Lower leg skin (tissue), 4 donors: ENCODE measurements around the gene WDR91. TPM values are rescaled to one million over a fixed set of nuclear protein-coding genes. Genes with fewer than 3 reads are reported as not detected.

Experiments
- DNase-seq, 2 donors: peaks; one replicate each; pipeline ENCODE4 v3.0.0-alpha.2; 2019; ENCODE audit warnings: low spot score in 2 of 2
- H3K4me3 ChIP-seq: fragments of 200-600 bp; sonication (generic); 2 replicates; pipeline ENCODE4 v1.5.1; 2017; ENCODE audit warnings: mild to moderate bottlenecking, low read depth; ENCODE audit not compliant: poor library complexity, severe bottlenecking
- POLR2A ChIP-seq, 2 donors: fragments of 450-650 bp; IDR thresholded peaks; one replicate each; pipeline ENCODE4 v1.6.1; 2016 to 2017; ENCODE audit warnings: antibody characterized with exemption in 2 of 2, mild to moderate bottlenecking in 1 of 2, moderate library complexity in 1 of 2
- WGBS, 2 donors: methylation state at CpG; one replicate each; pipeline ENCODE4 v1.1.5; 2018; 5-methylcytosine and 5-hydroxymethylcytosine counted together
- intact Hi-C: fragments of 100-400 bp; cut with DNase I; formaldehyde crosslinking; loops from one replicate; pipeline ENCODE4 v1.15.0; 2023; ENCODE audit warnings: low total_unique reads
- total RNA-seq, 4 donors: library from RNA; depleted of rRNA; stranded (reverse); fragments of >200 nt; gene quantifications; one replicate each; pipeline ENCODE4 v1.1.0, GENCODE V29; 2016
- TF ChIP-seq, protein P1 (sequence below), 3 donors: fragments of 450-650 bp; IDR thresholded peaks; one replicate each; pipeline ENCODE4 v1.5.1; 2016; ENCODE audit warnings: antibody characterized with exemption in 3 of 3, mild to moderate bottlenecking in 3 of 3, moderate library complexity in 2 of 3

The WDR91 gene
- total RNA-seq, 4 donors from 2014 or later = 16.7 to 25.0 (median 20.8) TPM

DNA sequence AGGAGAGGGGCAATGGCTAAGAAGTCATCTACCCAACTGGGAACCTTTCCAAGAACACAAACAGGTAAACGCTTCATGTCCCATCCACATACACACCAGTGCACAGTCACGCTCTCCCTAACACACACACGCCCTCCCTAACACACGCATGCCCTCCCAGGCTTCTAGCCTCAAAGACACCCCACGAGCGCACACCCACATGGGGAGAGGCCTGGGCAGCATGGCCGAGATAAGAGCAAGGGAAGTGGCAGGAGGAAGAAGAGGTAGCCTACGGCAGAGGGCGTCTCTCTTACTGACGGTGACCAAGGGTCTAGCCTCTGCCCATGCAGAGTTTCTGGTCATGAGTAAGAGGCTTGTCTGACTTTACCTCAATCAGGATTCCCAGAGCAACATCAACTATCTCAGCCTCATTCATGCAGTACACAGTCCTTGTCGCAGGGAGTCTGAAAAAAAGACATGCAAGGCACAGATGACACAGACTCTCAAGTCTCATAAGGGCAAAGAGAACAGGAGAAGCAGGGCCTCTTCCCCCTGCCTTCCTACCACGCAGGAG is 43.9 kb downstream of the WDR91 start:
- TF ChIP-seq POLR2A (IDR thresholded peaks at IDR 0.05) = no peak
- TF ChIP-seq, protein P1, sequence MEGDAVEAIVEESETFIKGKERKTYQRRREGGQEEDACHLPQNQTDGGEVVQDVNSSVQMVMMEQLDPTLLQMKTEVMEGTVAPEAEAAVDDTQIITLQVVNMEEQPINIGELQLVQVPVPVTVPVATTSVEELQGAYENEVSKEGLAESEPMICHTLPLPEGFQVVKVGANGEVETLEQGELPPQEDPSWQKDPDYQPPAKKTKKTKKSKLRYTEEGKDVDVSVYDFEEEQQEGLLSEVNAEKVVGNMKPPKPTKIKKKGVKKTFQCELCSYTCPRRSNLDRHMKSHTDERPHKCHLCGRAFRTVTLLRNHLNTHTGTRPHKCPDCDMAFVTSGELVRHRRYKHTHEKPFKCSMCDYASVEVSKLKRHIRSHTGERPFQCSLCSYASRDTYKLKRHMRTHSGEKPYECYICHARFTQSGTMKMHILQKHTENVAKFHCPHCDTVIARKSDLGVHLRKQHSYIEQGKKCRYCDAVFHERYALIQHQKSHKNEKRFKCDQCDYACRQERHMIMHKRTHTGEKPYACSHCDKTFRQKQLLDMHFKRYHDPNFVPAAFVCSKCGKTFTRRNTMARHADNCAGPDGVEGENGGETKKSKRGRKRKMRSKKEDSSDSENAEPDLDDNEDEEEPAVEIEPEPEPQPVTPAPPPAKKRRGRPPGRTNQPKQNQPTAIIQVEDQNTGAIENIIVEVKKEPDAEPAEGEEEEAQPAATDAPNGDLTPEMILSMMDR (IDR thresholded peaks at IDR 0.05) = no peak
- H3K4me3 ChIP-seq = no peak overlapping the region
- DNase-seq = no peak
- 78 to 82% methylated on average over 12 of the region's 12 CpGs for WGBS, 2 donors
- intact Hi-C loops = no loop called here

- H3K4me3 ChIP-seq = no peak overlapping the region
- WGBS, 2 donors = 80 to 82% methylated on average over 18 of the region's 18 CpGs
- no peak for TF ChIP-seq POLR2A (IDR thresholded peaks at IDR 0.05)
- intact Hi-C loops = no loop called here
- DNase-seq = peak in 1 of 2 donors; percentile 86
Measured at GRCh38 chr7:135166338-135166990, 44.9 kb downstream of the WDR91 start.

DNA sequence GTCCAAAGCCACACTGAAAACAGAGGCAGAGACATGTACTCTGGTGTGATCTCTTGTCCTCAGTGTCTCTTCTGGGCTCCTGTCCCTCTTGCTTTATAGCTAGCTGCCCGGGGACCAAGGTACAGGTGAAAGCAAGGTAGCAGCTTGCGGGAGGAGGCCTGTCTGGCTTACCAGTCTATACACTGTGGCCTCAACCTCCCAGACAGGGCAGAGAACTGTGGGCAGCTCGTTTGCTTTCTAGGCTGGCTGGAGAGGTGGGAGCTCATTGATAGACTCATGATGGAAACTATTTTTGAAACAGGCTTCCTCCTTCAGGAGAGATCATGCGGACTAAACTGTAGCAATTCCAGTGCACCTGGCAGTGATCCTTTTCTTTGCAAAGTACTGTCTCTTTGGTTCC is 45.5 kb downstream of the WDR91 start:
- H3K4me3 ChIP-seq = no peak overlapping the region
- TF ChIP-seq POLR2A (IDR thresholded peaks at IDR 0.05) = no peak
- TF ChIP-seq, protein P1 (IDR thresholded peaks at IDR 0.05) = no peak

GRCh38 chr7:135164357-135165061 is 46.8 kb downstream of the WDR91 start:
- 73 to 86% methylated on average over 14 to 18 of the region's 18 CpGs for WGBS, 2 donors
- H3K4me3 ChIP-seq = no peak overlapping the region
- TF ChIP-seq POLR2A (IDR thresholded peaks at IDR 0.05) = no peak
- TF ChIP-seq, protein P1 (IDR thresholded peaks at IDR 0.05) = no peak
- intact Hi-C loops = no loop called here
- peak in 1 of 2 donors; percentile 90 for DNase-seq

More for the DNA sequence above, 45.5 kb downstream of the WDR91 start:
- WGBS, 2 donors = 83 to 86% methylated on average over 4 of the region's 4 CpGs
- peak in 1 of 2 donors; percentile 68 for DNase-seq
- intact Hi-C loops = no loop called here

GRCh38 chr7:135162382-135163001 is 48.8 kb downstream of the WDR91 start:
- WGBS, 2 donors = 97% methylated on average over 2 of the region's 2 CpGs
- DNase-seq = no peak
- no peak for TF ChIP-seq POLR2A (IDR thresholded peaks at IDR 0.05)
- TF ChIP-seq, protein P1 (IDR thresholded peaks at IDR 0.05) = no peak
- no peak overlapping the region for H3K4me3 ChIP-seq
- intact Hi-C loops = no loop called here

DNA sequence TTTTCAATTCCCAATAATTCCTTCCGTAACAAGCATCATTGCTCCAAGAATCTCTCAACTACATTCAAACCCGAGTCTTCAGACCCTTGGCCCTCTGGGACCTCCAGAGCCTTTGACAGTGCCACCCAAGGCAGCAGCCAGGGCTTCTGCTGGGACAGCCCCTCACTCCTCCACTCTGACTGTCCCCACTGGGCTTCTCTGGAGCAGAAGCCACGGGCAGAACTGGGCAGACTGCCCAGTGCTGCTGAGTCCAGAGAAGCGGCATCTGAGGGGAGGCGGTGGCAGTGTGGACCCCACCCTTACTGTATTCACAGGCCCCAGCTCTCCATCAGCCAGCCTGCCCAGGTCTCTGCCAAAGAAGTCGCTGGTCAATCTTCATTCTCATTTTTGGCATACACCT is 49.7 kb downstream of the WDR91 start:
- intact Hi-C loops = no loop called here
- WGBS, 2 donors = 74 to 80% methylated on average over 6 of the region's 6 CpGs
- no peak for DNase-seq
- TF ChIP-seq POLR2A (IDR thresholded peaks at IDR 0.05) = no peak
- H3K4me3 ChIP-seq = no peak overlapping the region
